H9 (cell line): Measurements from ENCODE around the gene ERC1. TPM values are rescaled to one million over a fixed set of nuclear protein-coding genes. Genes with fewer than 3 reads are reported as not detected.

ENCODE experiments used
- DNase-seq: peaks from one replicate; pipeline ENCODE4 v3.0.0-alpha.2; 2017
- H2AFZ ChIP-seq: one replicate; pipeline ENCODE4 v1.6.1; 2013; ENCODE audit warnings: mild to moderate bottlenecking, low read length, control low read depth, moderate library complexity
- H2AK5ac ChIP-seq: 2 replicates; pipeline ENCODE4 v1.6.1; 2013; ENCODE audit warnings: low read length, control low read depth, mixed read lengths; ENCODE audit not compliant: insufficient read length
- H2BK120ac ChIP-seq: one replicate; pipeline ENCODE4 v1.6.1; 2013; ENCODE audit warnings: low read depth, mild to moderate bottlenecking, low read length, control low read depth, inconsistent platforms; ENCODE audit not compliant: poor library complexity, severe bottlenecking
- H2BK12ac ChIP-seq: 2 replicates; pipeline ENCODE4 v1.6.1; 2013; ENCODE audit warnings: low read length, control low read depth, mixed read lengths, low read depth; ENCODE audit not compliant: insufficient read length
- H2BK15ac ChIP-seq: 2 replicates; pipeline ENCODE4 v1.6.1; 2013; ENCODE audit warnings: low read depth, low read length, control low read depth
- H2BK20ac ChIP-seq: one replicate; pipeline ENCODE4 v1.6.1; 2013; ENCODE audit warnings: low read depth, mild to moderate bottlenecking, low read length, control low read depth, inconsistent platforms; ENCODE audit not compliant: poor library complexity, severe bottlenecking
- H2BK5ac ChIP-seq: 2 replicates; pipeline ENCODE4 v1.6.1; 2013; ENCODE audit warnings: low read length, control low read depth, mixed read lengths; ENCODE audit not compliant: insufficient read length
- H3K14ac ChIP-seq: 2 replicates; pipeline ENCODE4 v1.6.1; 2013; ENCODE audit warnings: low read length, control low read depth; ENCODE audit not compliant: insufficient read depth
- H3K18ac ChIP-seq: 2 replicates; pipeline ENCODE4 v1.6.1; 2013; ENCODE audit warnings: low read depth, mild to moderate bottlenecking, mixed read lengths, low read length, control low read depth; ENCODE audit not compliant: insufficient read length
- H3K23ac ChIP-seq: 2 replicates; pipeline ENCODE4 v1.6.1; 2013; ENCODE audit warnings: low read length, control low read depth, mixed read lengths, low read depth; ENCODE audit not compliant: insufficient read length
- H3K23me2 ChIP-seq: 2 replicates; pipeline ENCODE4 v1.6.1; 2013; ENCODE audit warnings: low read depth, mild to moderate bottlenecking, mixed read lengths, low read length, control low read depth; ENCODE audit not compliant: insufficient read length, poor library complexity, severe bottlenecking
- H3K27ac ChIP-seq: 2 replicates; pipeline ENCODE4 v1.5.1; 2013; ENCODE audit warnings: low read length, control low read depth, mixed read lengths, low read depth; ENCODE audit not compliant: insufficient read length
- H3K27me3 ChIP-seq: 2 replicates; pipeline ENCODE4 v1.6.1; 2013; ENCODE audit warnings: low read length, control low read depth, inconsistent platforms; ENCODE audit not compliant: insufficient read depth
- H3K4ac ChIP-seq: 2 replicates; pipeline ENCODE4 v1.6.1; 2013; ENCODE audit warnings: low read depth, mild to moderate bottlenecking, control low read depth, inconsistent platforms, low read length, moderate library complexity
- H3K4me1 ChIP-seq: 2 replicates; pipeline ENCODE4 v1.6.1; 2013; ENCODE audit warnings: low read length, control low read depth, inconsistent platforms; ENCODE audit not compliant: insufficient read depth
- H3K4me2 ChIP-seq: 2 replicates; pipeline ENCODE4 v1.6.1; 2013; ENCODE audit warnings: low read length, control low read depth, mixed read lengths; ENCODE audit not compliant: insufficient read length, insufficient read depth
- H3K56ac ChIP-seq: 2 replicates; pipeline ENCODE4 v1.6.1; 2013; ENCODE audit warnings: low read depth, mild to moderate bottlenecking, mixed read lengths, low read length, control low read depth; ENCODE audit not compliant: insufficient read length
- H3K79me1 ChIP-seq: 2 replicates; pipeline ENCODE4 v1.6.1; 2013; ENCODE audit warnings: low read depth, mild to moderate bottlenecking, moderate library complexity, low read length, control low read depth, inconsistent platforms; ENCODE audit not compliant: insufficient read depth, poor library complexity, severe bottlenecking
- H3K79me2 ChIP-seq: 2 replicates; pipeline ENCODE4 v1.6.1; 2013; ENCODE audit warnings: low read length, control low read depth, inconsistent platforms; ENCODE audit not compliant: insufficient read depth
- H3K9ac ChIP-seq: 2 replicates; pipeline ENCODE4 v1.6.1; 2013; ENCODE audit warnings: low read length, control low read depth, mixed read lengths; ENCODE audit not compliant: insufficient read length; ENCODE audit errors: extremely low read depth
- H3K9me3 ChIP-seq: one replicate; pipeline ENCODE4 v1.6.1; 2013; ENCODE audit warnings: low read depth, low read length, inconsistent platforms; ENCODE audit not compliant: control insufficient read depth
- H3T11ph ChIP-seq: one replicate; pipeline ENCODE4 v1.6.1; 2013; ENCODE audit warnings: mild to moderate bottlenecking, low read length, control low read depth, inconsistent platforms
- H4K20me1 ChIP-seq: one replicate; pipeline ENCODE4 v1.6.1; 2013; ENCODE audit not compliant: control insufficient read depth, insufficient read length, insufficient read depth
- H4K5ac ChIP-seq: 2 replicates; pipeline ENCODE4 v1.6.1; 2013; ENCODE audit warnings: low read depth, mild to moderate bottlenecking, mixed read lengths, low read length, control low read depth; ENCODE audit not compliant: insufficient read length
- H4K8ac ChIP-seq: replicated peaks from 2 replicates; pipeline ENCODE4 v1.6.1; 2013; ENCODE audit warnings: low read length, control low read depth, mixed read lengths, low read depth; ENCODE audit not compliant: insufficient read length
- H4K91ac ChIP-seq: 2 replicates; pipeline ENCODE4 v1.6.1; 2013; ENCODE audit warnings: low read depth, mild to moderate bottlenecking, moderate library complexity, mixed read lengths, low read length, control low read depth; ENCODE audit not compliant: insufficient read length
- H3K27ac Mint-ChIP-seq, 3 experiments: 2 replicates in 2 of 3; 3 replicates in 1 of 3; pipeline ENCODE4 v1.8.0; 2020 to 2021; ENCODE audit warnings: mixed read lengths in 3 of 3, mild to moderate bottlenecking in 1 of 3, moderate library complexity in 1 of 3
- H3K27me3 Mint-ChIP-seq: 2 replicates; pipeline ENCODE4 v1.8.0; 2021; ENCODE audit warnings: low read depth, mild to moderate bottlenecking, moderate library complexity, mixed read lengths
- H3K36me3 Mint-ChIP-seq, 3 experiments: 2 replicates in 2 of 3; 3 replicates in 1 of 3; pipeline ENCODE4 v1.8.0; 2020 to 2021; ENCODE audit warnings: low read depth in 3 of 3, mixed read lengths in 3 of 3; ENCODE audit not compliant: insufficient read depth in 1 of 3
- H3K4me1 Mint-ChIP-seq, 2 experiments: 2 replicates each; pipeline ENCODE4 v1.8.0; 2020; ENCODE audit warnings: mixed read lengths in 2 of 2
- H3K4me3 Mint-ChIP-seq, 2 experiments: 2 replicates in 1 of 2; 3 replicates in 1 of 2; pipeline ENCODE4 v1.8.0; 2020 to 2021; ENCODE audit warnings: mild to moderate bottlenecking in 2 of 2, mixed read lengths in 2 of 2, moderate library complexity in 1 of 2
- H3K9me3 Mint-ChIP-seq, 2 experiments: 2 replicates in 1 of 2; 3 replicates in 1 of 2; pipeline ENCODE4 v1.8.0; 2020; ENCODE audit warnings: mild to moderate bottlenecking in 2 of 2, mixed read lengths in 2 of 2, moderate library complexity in 1 of 2
- WGBS: extraction: QIAGEN DNeasy Blood & Tissue Kit; methylation state at CpG from one replicate; pipeline ENCODE4 v1.1.7; 2013; ENCODE audit warnings: missing lambda C conversion rate, low lambda C conversion rate, mixed read lengths; ENCODE audit not compliant: insufficient read length; ENCODE audit errors: extremely low coverage; 5-methylcytosine and 5-hydroxymethylcytosine counted together
- total RNA-seq: library from RNA; stranded (reverse); gene quantifications from 2 replicates; pipeline ENCODE4 v1.2.1, GENCODE V29; 2021
- TF ChIP-seq, protein P1 (sequence below): fragments of 200-600 bp; sonication (generic); conservative IDR thresholded peaks from 3 replicates; pipeline ENCODE4 v1.8.0; 2021; ENCODE audit warnings: antibody characterized with exemption, mild to moderate bottlenecking

Gene ERC1
- total RNA-seq, 1 experiment from 2014 or later = 51.2 TPM

DNA sequence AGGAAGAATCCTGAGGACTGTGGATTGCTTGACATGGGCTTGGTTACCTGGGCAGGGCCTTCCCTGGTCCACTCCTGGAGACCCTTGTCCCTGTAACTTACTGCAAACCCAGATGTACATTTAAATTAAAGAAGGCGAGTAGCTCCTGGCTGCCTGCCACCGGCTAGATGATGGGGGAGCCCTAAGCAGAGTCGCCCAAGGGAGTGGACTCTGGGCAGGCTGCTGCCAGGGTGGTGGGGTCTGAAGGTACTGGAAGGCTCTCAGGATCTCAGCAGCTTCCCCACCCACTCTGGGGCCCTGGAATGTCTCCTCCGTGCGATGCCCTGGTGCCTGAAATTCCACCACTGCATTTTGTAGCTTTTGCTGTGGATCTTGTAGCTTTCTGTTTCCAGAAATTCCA lies 528.6 kb downstream of the ERC1 start:
- no peak overlapping the region for H3K14ac ChIP-seq
- H4K8ac ChIP-seq = no peak overlapping the region
- TF ChIP-seq, protein P1, sequence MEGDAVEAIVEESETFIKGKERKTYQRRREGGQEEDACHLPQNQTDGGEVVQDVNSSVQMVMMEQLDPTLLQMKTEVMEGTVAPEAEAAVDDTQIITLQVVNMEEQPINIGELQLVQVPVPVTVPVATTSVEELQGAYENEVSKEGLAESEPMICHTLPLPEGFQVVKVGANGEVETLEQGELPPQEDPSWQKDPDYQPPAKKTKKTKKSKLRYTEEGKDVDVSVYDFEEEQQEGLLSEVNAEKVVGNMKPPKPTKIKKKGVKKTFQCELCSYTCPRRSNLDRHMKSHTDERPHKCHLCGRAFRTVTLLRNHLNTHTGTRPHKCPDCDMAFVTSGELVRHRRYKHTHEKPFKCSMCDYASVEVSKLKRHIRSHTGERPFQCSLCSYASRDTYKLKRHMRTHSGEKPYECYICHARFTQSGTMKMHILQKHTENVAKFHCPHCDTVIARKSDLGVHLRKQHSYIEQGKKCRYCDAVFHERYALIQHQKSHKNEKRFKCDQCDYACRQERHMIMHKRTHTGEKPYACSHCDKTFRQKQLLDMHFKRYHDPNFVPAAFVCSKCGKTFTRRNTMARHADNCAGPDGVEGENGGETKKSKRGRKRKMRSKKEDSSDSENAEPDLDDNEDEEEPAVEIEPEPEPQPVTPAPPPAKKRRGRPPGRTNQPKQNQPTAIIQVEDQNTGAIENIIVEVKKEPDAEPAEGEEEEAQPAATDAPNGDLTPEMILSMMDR = no peak
- H3K56ac ChIP-seq = no peak overlapping the region
- no peak overlapping the region for H4K91ac ChIP-seq
- H3K18ac ChIP-seq = no peak overlapping the region
- H3K36me3 Mint-ChIP-seq = peaks cover 0 to 5% (median 0%) of the 10 kb centered on the region in 3 experiments; a peak in 4 of 7 replicates
- H3K23me2 ChIP-seq = peaks cover 3% of the 10 kb centered on the region
- H3K9me3 Mint-ChIP-seq = peaks cover 7 to 13% of the 10 kb centered on the region in 2 experiments
- no peak overlapping the region for H4K5ac ChIP-seq
- no peak overlapping the region for H2BK120ac ChIP-seq
- H3K4me1 ChIP-seq = peaks cover 8% of the 10 kb centered on the region; the same call in 1 of the 2 replicates
- no peaks in the 10 kb centered on the region for H3K27me3 ChIP-seq
- H3K27me3 Mint-ChIP-seq = peaks cover 10% of the 10 kb centered on the region
- H2AFZ ChIP-seq = no peak overlapping the region
- no peaks in the 10 kb centered on the region for H3K9me3 ChIP-seq
- H3K79me1 ChIP-seq = no peaks in the 10 kb centered on the region
- no peaks in the 10 kb centered on the region for H3K79me2 ChIP-seq
- no peak overlapping the region for H2BK5ac ChIP-seq
- DNase-seq = peak; percentile 28
- H2BK15ac ChIP-seq = no peak overlapping the region
- H2AK5ac ChIP-seq = no peak overlapping the region
- WGBS = no CpG with 5 or more reads among the region's 5 CpGs
- H3K4ac ChIP-seq = no peak overlapping the region
- no peak overlapping the region for H3K9ac ChIP-seq
- H3K23ac ChIP-seq = no peak overlapping the region
- H3K27ac Mint-ChIP-seq = peak overlapping the region in 1 of 3 experiments; percentile 32; a peak in 1 of 7 replicates
- H3T11ph ChIP-seq = no peak overlapping the region
- no peak overlapping the region for H2BK12ac ChIP-seq
- no peak overlapping the region for H2BK20ac ChIP-seq
- peaks cover 16 to 17% of the 10 kb centered on the region in 2 experiments for H3K4me1 Mint-ChIP-seq
- H4K20me1 ChIP-seq = no peaks in the 10 kb centered on the region
- no peak overlapping the region for H3K4me3 Mint-ChIP-seq
- H3K4me2 ChIP-seq = no peak overlapping the region
- no peak overlapping the region for H3K27ac ChIP-seq
